Retinal pigment epithelial cell (primary cell): ENCODE measurements around the gene UBE2E1.
"Not testable (repeated sequence)": the region's sequence is repeated elsewhere in the genome, so short reads cannot be mapped to it uniquely, and the experiment has no call there.

ENCODE experiments used
- DNase-seq: peaks from one replicate; pipeline ENCODE4 v3.0.0-alpha.2; 2010; ENCODE audit warnings: low read depth
- H3K4me3 ChIP-seq: 2 replicates; pipeline ENCODE4 v1.5.1; 2011; ENCODE audit warnings: mild to moderate bottlenecking, low read length, control low read depth, moderate library complexity
- CTCF ChIP-seq: conservative IDR thresholded peaks from 2 replicates; pipeline ENCODE4 v1.5.1; 2011; ENCODE audit warnings: low read depth, low read length, control low read depth, inconsistent platforms

Gene UBE2E1

GRCh38 chr3:23880703-23881339 lies 75.1 kb downstream of the UBE2E1 start:
- TF ChIP-seq CTCF, result no peak
- H3K4me3 ChIP-seq, result no peak overlapping the region

GRCh38 chr3:23881993-23882392 lies 76.2 kb downstream of the UBE2E1 start:
- DNase-seq, H3K4me3 ChIP-seq: not testable (repeated sequence)

More at GRCh38 chr3:23880703-23881339, 75.1 kb downstream of the UBE2E1 start:
- no peak for DNase-seq

- H3K4me3 ChIP-seq, result no peak overlapping the region
- no peak for DNase-seq
- no peak for TF ChIP-seq CTCF
Observed at GRCh38 chr3:23882487-23882918, 76.7 kb downstream of the UBE2E1 start.

- no peak for DNase-seq
- H3K4me3 ChIP-seq, result no peak overlapping the region
- peak; percentile 28 for TF ChIP-seq CTCF
Observed at GRCh38 chr3:23884481-23884880, 78.7 kb downstream of the UBE2E1 start.

- no peak for TF ChIP-seq CTCF
- no peak overlapping the region for H3K4me3 ChIP-seq
- no peak for DNase-seq
Observed at GRCh38 chr3:23885210-23885609, 79.5 kb downstream of the UBE2E1 start.

GRCh38 chr3:23886311-23886710 lies 80.6 kb downstream of the UBE2E1 start:
- no peak for TF ChIP-seq CTCF
- H3K4me3 ChIP-seq, result no peak overlapping the region
- no peak for DNase-seq

GRCh38 chr3:23888617-23889228 lies 83.0 kb downstream of the UBE2E1 start:
- no peak for DNase-seq
- H3K4me3 ChIP-seq, result no peak overlapping the region
- TF ChIP-seq CTCF, result peak; percentile 74
